SH-SY5Y (cell line): Measurements from ENCODE around the gene TUBB4B.

ENCODE experiments used
- GATA2 ChIP-seq: IDR thresholded peaks from 2 replicates; pipeline ENCODE4 v1.6.1; 2011; ENCODE audit warnings: mild to moderate bottlenecking, low read depth, low read length
- GATA3 ChIP-seq: IDR thresholded peaks from 2 replicates; pipeline ENCODE4 v1.6.1; 2011; ENCODE audit warnings: low read depth, mild to moderate bottlenecking, low read length, moderate library complexity

DNA sequence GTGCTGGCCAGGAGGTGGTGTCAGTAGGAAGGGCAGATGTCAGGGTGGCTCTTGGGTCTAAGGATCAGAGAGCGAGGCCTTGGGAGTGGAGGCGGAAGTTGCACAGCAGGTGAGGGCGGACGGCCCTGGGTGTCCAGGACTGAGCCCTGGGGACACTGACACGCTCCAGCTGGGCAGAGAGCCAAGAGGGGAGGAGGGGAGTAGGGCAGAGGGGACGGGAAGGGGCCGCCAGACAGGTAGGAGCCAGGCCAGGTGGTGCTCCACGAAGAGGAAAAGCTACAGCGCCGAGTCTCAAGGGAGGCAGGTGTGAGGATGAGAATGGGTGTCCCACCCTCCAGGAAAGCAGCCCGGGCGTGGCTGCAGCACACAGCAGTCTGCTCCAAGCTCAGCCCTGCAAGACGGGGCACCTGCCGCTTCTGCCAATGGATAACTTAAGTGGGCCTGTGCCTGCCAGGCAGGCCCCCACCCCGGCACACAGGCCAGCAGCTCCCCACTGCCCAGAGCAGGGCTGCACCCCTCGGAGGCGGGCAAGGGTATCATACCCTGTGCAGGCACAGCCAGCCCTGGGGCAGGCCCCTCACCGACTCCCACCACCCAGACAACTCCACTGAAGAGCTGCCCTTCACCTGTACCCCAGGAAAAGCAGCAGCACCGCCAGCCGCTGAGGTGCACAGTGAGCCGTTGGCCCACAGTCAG lies 45.4 kb upstream of the TUBB4B start:
- TF ChIP-seq GATA2 (no peak), GATA3 (no peak)
